GM19372 (cell line): ENCODE results near the gene PPFIA1.

Source experiments
- ATAC-seq: cut with Tn5 transposase; IDR thresholded peaks from one replicate; pipeline ENCODE4 v1.9.1; 2021; ENCODE audit warnings: mild to moderate bottlenecking, low read depth, moderate library complexity; ENCODE audit not compliant: unreplicated experiment

Gene PPFIA1

DNA sequence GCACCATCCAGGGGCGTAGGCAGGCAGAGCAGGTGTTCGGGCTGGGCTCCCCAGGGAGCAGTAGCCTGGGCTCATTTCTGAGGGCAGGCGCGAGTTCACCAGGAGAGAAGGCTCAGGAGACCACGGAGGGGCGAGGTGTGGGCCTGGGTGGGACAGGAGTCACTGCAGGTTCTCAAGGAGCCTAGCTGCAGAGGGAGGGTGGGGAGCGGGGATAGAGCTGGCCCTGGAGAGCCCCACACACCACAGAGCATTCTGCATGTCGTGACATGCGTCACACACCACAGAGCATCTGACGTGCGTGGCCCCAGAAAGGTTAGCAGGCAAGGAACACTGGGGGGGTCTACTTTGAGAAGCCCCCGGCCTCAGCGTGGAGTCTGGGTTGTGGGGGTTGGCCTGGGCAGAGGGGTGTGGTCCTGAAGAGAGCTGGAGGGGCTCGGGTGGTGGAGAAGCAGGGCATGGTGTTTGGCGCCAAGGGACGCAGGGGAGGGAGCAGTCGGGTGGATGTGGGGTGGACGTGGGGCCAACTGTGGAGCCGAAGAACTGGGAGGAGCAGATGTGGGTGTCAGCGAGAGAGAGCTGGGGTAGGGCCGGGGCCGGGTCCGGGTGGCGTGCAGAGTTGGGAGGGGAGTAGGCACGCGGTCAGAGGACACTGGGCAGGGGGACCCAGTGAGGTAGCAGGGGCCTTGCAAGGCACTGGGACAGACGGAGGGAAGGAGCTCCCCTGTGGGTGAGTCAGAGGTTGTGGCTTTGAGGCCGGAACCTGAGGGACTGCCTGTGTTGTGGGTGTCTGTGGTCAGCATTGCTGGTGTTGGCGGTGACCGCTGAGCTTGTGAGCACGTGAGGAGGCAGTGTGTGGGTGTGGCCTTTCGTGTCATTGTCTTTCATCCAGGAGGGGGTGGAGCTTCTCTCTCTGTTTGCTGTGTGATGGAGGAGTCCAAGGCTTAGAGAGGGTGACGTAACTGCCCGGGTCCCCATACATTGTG lies 153.3 kb downstream of the PPFIA1 start:
- no peak for ATAC-seq

DNA sequence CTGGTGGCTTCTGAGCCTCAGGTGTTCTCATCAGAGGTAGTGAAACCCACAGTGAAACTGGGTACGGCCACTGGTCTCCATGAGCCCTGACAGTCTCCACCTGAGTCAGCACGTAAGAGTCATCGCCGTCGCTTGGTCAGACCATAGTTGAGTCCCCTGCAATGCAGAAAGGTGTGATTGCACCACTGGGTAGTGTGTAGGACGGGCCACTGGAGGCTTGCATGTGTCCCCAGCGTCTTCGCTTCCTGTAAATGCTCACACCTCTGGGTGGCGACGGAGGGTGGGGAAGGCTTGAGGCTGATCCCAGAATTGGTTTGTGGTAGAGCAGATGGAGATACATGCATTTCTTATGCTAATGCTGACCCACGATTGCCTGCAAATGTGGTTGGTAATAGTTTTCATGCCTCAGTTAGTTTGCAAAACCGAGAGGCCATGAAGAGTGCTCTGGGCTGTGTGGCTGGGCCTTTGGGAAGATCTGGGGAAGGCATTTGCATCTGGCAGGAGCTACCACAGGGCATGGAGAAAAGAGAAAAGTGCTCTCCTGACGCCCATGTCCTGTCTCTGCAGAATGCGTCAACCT lies 154.4 kb downstream of the PPFIA1 start:
- no peak for ATAC-seq

DNA sequence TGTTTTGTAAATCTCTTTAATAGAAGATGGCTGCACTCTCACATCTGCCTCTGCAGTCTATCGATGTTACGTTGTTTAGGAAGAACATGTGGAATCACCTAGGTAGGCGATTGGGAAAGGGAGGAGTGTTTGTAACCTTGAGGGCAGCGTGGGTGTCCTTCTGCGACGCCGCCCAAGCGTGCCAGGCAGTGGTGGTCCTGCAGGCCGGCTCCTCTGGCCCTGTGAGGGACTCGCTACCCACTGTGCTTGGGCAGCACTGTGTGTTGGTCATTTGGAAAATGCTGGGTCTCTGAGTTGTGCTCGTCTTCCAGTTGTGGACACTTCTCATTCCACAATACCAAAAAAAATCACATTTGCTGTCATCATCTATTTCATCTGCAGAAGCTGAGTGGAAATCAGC lies 156.9 kb downstream of the PPFIA1 start:
- ATAC-seq = no peak

DNA sequence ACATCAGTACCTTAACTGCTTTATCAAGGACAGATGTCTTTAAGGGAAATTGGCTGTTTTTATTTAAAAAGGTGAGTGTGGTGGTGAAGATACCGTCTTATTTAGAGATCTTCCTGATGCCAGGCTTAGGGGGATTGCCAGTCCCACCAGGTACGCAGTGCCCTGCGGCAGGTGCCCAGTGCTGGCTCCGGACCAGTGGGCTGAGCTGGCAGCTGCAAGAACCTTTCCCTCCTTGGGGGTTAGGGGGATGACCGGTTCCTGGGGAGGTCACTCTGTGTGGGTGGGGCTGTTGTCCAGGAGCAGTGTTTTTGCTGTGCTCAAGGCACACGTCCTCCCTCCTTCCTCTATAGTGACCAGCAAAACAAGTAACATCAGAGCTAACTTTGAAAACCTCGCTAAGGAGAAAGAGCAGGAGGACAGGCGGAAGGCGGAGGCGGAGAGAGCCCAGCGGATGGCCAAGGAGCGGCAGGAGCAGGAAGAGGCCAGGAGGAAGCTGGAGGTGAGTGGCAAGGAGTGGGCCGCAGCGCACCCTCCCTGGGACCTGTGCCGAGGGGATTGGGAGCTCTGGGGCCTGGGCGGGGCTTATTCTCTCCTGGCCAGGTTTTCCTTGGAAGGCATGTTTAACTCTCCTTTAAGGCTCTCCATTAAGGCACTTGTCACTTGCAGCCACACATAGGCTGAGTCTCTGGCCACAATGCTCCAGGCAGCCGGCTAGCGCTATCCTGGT lies 158.4 kb downstream of the PPFIA1 start:
- ATAC-seq = no peak

DNA sequence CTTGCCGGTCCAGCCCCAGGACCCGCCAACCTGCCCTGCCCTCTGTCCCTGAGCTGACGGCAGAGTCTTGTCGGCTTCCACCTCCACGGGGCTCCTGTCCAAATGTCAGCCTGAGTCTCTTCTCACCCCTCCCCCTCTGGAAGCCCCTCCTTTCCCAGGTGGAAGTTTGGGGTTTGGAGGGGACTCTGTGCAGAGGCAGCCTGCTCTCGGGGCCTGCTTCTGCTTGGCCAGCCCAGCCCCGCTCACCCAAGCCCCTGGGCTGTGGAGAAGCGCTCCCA lies 158.9 kb downstream of the PPFIA1 start:
- ATAC-seq = no peak

DNA sequence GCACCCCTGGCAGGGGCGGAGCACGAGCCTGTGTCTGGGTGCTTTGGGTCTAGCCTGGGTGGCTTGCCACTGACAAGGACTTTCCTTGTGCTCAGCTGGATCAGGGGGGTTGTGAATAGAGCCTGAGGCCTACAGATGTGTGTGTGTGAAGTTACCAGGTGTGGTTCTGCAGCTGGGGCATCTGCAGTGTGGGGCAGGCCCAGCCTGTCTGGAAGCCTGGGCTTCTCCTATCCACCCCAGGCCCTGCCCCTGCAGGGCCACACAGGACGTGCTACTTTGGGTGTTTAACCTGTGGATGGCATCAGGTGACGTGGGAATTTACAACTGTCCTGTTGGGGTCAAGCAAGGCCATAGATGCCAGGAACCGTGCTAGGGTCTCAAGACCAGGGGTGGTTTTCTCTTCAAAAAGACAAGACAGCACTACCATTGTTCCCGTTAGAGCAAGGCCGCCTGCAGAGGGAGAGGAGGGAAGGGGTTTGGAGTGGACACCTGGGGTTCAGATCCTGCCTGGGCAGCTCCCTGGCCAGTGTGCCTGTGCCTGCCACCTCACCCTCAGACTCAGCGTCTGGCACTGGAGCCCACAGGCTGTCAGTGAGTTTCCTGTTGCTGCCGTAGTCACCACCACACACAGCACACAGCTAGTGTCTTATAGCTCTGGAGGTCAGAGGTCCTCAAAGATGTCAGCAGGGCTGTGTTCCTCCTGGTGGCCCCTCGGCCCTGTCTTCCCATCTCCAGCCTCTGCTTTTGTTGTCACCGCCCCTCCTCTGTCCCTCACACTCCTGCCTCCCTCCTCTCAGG lies 159.4 kb downstream of the PPFIA1 start:
- ATAC-seq = no peak

DNA sequence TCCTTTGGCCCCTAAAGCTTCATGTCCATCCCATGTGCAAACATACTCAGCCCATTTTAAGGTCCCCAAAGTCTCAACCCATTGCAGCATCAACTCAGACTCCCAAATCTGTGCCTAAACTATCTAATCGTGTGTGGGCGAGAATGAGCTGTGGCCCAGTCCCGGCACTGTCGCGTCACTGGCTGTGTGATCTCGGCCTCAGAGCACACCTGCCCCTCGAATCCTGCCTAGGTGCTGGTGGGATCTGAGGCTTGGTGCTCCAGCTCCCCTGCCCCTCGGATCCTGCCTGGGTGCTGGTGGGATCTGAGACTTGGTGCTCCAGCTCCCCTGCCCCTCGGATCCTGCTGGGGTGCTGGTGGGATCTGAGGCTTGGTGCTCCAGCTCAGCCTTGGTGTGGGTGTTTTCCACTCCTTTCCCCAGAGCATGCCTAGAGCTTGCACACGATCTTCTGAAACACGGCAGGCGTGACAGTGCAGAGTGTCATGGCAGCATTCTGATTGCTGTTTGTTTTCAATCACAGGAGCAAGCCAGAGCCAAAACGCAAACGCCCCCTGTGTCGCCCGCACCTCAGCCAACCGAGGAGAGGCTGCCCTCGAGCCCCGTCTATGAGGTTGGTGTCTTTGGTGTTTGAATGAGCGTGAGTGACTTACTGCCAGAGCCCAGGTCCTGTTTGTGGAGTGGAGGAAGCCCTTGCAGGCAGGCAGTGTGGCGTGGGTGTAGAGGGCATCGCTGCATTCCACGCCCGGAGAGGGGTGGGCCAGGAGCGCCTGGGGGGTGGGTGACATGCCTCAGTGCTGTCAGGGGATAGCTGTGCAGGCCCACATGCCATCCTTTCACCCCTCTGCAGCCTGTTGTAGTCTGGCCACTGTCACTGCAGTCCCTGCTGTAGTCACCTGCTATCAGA lies 160.4 kb downstream of the PPFIA1 start:
- no peak for ATAC-seq

DNA sequence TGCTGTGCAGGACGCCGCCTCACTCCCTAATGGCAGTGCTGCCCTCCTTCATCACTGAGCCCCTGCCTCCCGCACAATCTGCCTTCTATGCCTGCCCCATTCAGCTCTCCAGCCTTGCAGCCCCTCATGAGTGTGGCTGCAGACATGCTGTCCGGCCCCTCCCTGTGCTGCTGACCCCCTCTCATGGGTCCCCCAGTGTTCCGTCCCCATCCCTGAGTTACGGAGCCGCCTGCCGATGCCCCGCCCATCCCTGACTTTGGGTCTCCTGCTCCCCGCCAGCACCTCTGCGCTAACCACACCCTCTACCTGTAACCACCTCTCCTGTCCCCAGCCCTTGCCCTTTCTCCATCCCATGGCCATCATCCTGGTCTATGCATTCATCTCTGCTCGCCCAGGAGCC lies 161.1 kb downstream of the PPFIA1 start:
- no peak for ATAC-seq

DNA sequence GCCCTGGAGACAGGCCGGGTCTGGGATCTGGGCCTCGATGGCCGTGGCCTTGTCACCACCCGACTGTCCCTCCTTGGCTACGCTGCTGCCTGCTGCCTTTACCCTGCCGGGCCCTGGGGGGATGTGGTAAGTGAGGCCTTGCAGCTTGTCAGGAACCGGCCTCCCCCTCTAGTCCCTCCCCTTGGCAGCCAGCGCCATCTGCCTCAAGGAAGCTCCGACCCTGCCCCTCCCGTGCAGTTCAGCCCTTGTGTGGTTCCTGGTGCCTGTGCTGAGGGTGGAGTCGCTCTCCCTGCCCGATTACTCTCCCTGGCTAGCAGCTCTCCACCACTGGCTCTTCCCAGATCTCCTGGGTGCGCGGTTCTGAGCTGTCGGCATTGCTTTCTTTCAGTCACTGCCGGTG lies 161.6 kb downstream of the PPFIA1 start:
- ATAC-seq = no peak

DNA sequence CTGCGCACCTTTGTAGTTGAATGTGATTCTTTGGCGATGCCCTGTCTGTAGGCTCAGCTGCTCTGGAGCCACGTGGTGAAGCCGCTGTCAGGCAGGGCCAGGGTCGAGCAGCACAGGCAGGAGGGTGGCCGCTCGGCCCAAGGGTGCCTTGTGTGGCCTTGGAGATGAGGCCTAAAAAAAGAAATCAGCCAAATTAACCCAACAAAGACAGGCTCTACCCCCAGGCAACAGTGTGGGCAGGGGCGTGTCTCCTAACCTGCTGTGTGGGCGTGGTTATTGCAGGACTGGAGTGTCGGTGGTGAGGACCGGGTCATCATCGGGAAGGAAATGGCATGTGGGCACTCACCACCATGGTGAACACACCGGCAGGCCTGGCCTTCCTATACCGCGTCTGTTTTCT lies 162.1 kb downstream of the PPFIA1 start:
- ATAC-seq = no peak

DNA sequence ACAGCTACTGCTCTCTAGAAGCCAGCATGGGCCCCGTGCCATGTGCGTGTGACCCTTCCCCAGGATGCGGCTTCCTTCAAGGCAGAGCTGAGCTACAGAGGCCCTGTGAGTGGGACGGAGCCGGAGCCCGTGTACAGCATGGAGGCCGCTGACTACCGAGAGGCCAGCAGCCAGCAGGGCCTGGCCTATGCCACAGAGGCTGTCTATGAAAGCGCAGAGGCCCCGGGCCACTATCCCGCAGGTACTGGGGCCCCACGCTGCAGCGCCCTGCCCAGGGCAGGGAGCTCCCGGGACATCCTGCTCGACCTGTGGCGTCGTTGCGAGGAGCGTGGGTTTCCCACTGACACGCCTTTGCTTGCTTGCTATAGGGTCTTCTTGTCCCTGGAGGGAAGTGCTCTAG lies 162.5 kb downstream of the PPFIA1 start:
- no peak for ATAC-seq

DNA sequence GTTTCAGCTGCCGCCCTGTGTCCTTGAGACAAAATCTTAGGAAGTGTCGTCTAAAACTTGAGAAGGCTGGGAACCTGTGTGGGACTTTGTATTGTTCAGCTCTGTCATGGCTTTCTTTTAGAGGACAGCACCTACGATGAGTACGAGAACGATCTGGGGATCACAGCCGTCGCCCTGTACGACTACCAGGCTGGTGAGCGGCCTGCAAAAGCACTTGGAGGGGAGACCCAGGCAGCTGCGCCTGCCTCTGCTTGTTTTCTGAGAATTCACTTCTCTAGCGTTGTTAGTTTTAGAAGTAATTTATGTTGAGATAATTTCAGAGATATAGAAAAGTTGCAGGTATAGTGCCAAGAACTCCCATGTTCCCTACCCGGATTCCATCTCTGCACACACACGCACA lies 163.0 kb downstream of the PPFIA1 start:
- ATAC-seq = no peak
